GM19372 (cell line): Measurements from ENCODE around the gene SEMA4D.

Experiments used
- ATAC-seq: cut with Tn5 transposase; IDR thresholded peaks from one replicate; pipeline ENCODE4 v1.9.1; 2021; ENCODE audit warnings: mild to moderate bottlenecking, low read depth, moderate library complexity; ENCODE audit not compliant: unreplicated experiment

SEMA4D gene

GRCh38 chr9:89395931-89396710, 101.8 kb downstream of the SEMA4D start:
- no peak for ATAC-seq

- no peak for ATAC-seq
Observed at GRCh38 chr9:89394412-89394811, 103.5 kb downstream of the SEMA4D start.

- no peak for ATAC-seq
Observed at GRCh38 chr9:89391585-89391984, 106.3 kb downstream of the SEMA4D start.

- ATAC-seq, result no peak
Observed at GRCh38 chr9:89390578-89391116, 107.3 kb downstream of the SEMA4D start.

GRCh38 chr9:89390068-89390555, 107.8 kb downstream of the SEMA4D start:
- no peak for ATAC-seq

- ATAC-seq, result no peak
Observed at GRCh38 chr9:89388868-89389177, 109.1 kb downstream of the SEMA4D start.

GRCh38 chr9:89388084-89388867, 109.6 kb downstream of the SEMA4D start:
- ATAC-seq, result no peak

GRCh38 chr9:89387197-89387849, 110.6 kb downstream of the SEMA4D start:
- ATAC-seq, result no peak

GRCh38 chr9:89386797-89387196, 111.1 kb downstream of the SEMA4D start:
- no peak for ATAC-seq

- no peak for ATAC-seq
Observed at GRCh38 chr9:89386206-89386605, 111.7 kb downstream of the SEMA4D start.

GRCh38 chr9:89384783-89385182, 113.1 kb downstream of the SEMA4D start:
- ATAC-seq, result no peak

GRCh38 chr9:89383721-89384300, 114.1 kb downstream of the SEMA4D start:
- no peak for ATAC-seq

GRCh38 chr9:89383030-89383720, 114.7 kb downstream of the SEMA4D start:
- no peak for ATAC-seq

GRCh38 chr9:89382026-89382986, 115.6 kb downstream of the SEMA4D start:
- no peak for ATAC-seq

GRCh38 chr9:89381308-89381609, 116.7 kb downstream of the SEMA4D start:
- ATAC-seq, result no peak

GRCh38 chr9:89380437-89381307, 117.2 kb downstream of the SEMA4D start:
- ATAC-seq, result no peak

GRCh38 chr9:89379508-89380115, 118.3 kb downstream of the SEMA4D start:
- no peak for ATAC-seq

- no peak for ATAC-seq
Observed at GRCh38 chr9:89379031-89379430, 118.9 kb downstream of the SEMA4D start.
